ENCODE results near the gene GPA33. TPM values are rescaled to one million over a fixed set of nuclear protein-coding genes. Genes with fewer than 3 reads are reported as not detected.

GPA33 gene, protein sequence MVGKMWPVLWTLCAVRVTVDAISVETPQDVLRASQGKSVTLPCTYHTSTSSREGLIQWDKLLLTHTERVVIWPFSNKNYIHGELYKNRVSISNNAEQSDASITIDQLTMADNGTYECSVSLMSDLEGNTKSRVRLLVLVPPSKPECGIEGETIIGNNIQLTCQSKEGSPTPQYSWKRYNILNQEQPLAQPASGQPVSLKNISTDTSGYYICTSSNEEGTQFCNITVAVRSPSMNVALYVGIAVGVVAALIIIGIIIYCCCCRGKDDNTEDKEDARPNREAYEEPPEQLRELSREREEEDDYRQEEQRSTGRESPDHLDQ
- polyA plus RNA-seq = 10 to 100 TPM in 1 of 3 donors, 1 to 10 TPM in 2; 6.7 to 23.8 (median 7.7) TPM

DNA sequence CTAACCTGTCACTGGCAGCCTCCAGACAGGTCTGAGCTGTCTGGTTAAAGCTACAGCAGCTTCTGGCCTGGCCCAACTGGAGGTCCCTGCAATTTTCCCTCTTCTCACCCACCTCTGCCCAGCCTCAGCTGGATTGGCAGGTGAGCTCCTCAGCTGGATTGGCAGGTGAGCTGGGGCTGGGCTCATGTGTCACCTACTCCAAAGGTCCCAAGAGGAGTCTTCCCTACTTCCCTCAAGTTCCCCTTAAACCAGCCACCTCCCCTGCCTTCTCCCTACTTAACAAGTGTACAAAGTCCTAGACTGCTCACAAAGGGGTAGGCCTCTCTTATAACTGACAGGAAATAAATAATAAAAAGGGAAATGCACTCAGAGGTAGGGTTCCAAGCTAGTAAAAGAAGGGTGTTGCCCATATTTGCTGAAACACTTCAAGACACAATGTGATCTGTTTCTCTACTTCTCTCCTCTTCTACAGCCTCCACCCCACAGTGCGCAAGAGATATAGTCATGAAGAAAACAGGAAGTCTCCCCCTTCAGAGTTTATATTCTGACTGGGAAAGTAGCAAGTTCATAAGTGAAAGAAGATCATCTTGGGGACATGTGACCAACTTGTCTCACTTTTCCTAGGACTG, at the start of gene GPA33:
Gene GPA33 (minus strand): TSS at position 64 of the 629 bp plus-strand sequence. CDS start 90 bp downstream, outside the sequence.
- Mint-ChIP-seq H3K4me3 (peak within 1 kb of the TSS; percentile 28 to 75 (median 60)), H3K27me3 (ENCODE audit: low read depth in 3 of 3) (no peaks in the 10 kb centered on the region), H3K36me3 (no peaks in the 10 kb centered on the region), H3K9me3 (no peaks in the 10 kb centered on the region), H3K4me1 (peaks cover 44 to 46% of the 10 kb centered on the region in 2 donors), H3K27ac (peak within 1 kb of the TSS; percentile 85 to 98 (median 94))
- peak; percentile 37 to 58 (median 42) for DNase-seq

DNA sequence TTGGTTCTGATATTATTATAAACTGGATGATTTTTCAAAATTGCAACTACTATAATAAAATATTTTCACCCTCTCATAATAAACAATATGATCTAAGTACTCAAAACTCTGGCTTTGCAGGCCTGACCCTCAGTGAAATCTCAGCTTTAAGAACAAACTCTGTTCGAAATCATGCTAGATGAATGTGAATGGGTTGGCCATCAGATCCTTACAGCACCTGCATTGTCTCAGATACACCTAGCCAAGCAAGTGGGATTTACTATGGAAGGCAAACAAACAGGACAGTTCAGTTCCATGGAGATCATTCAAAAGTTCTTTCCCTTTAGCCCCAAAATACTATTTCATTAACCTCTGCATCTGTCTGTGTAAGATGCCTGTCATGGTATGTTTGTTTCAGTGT, 48.5 kb upstream of the GPA33 start:
- no peak for DNase-seq
- Mint-ChIP-seq H3K4me3 (no peak overlapping the region), H3K9me3 (peaks cover 0 to 2% (median 0%) of the 10 kb centered on the region in 6 donors), H3K4me1 (no peaks in the 10 kb centered on the region), H3K27ac (no peak overlapping the region), H3K36me3 (peaks cover 0 to 3% (median 0%) of the 10 kb centered on the region in 3 donors), H3K27me3 (ENCODE audit: low read depth in 3 of 3) (peaks cover 0 to 15% (median 2%) of the 10 kb centered on the region in 3 donors)

DNA sequence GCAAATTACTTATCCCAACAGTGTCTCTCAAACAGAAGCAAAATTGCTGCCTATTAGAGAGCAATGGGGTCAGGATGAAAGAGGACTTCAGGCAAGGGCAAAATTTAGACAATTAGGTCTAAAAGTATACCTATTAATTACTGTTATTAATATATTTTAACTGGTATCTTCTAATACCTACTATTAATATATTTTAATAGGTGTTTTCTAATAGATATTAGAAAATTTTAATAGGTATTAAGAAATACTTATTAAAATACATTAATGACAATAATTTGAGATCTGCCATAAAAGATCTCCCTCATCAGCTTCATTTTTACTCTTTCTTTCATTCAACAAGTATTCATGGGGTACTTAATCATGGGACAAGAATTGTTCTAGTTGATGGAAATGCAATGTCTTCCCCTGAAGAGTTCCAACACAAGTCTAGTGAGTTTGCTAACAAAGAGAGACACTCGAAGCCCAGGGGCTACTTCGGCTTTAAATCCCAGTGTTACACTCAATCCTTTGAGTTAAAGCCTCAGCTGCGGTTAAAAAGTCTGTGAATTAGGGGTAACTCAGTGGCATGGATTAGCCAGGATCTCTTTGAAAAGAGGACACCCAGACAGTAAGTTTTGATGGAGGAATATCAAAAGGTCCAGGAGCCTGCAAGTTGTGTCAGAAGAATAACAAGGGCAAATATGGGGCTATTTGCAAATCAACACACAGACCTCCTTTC, 47.8 kb upstream of the GPA33 start:
- Mint-ChIP-seq H3K27me3 (ENCODE audit: low read depth in 3 of 3) (peaks cover 0 to 13% (median 2%) of the 10 kb centered on the region in 3 donors), H3K27ac (no peak overlapping the region), H3K36me3 (no peaks in the 10 kb centered on the region), H3K4me1 (no peaks in the 10 kb centered on the region), H3K9me3 (peaks cover 0 to 2% (median 0%) of the 10 kb centered on the region in 6 donors), H3K4me3 (no peak overlapping the region)
- no peak for DNase-seq

DNA sequence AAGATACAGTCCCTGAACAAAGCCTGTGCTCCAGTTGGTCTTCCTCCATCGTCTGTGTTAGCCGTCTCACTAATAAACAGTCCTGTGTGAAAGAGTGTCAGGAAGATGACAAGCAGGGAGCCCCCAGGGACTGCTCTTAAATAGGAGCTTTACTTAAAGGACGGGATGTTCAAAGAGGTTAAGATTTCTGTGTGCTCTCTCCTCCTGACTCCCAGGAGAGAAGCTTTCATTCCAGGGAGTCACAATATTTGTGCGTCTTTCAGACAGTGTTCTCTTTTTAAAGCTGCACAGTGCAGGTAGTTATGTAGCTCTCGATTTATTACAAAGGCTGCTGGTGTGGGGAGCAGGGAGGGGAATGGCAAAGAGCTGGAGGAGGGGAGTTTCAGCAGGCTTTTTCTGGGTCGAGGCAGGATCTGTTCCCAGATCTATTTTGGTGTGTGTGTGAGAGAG, 47.2 kb upstream of the GPA33 start:
- Mint-ChIP-seq H3K4me1 (no peaks in the 10 kb centered on the region), H3K27me3 (ENCODE audit: low read depth in 3 of 3) (peaks cover under 1 to 13% (median 5%) of the 10 kb centered on the region in 3 donors), H3K36me3 (no peaks in the 10 kb centered on the region), H3K27ac (no peak overlapping the region), H3K9me3 (peaks cover 0 to under 1% (median 0%) of the 10 kb centered on the region in 6 donors), H3K4me3 (no peak overlapping the region)
- no peak for DNase-seq

DNA sequence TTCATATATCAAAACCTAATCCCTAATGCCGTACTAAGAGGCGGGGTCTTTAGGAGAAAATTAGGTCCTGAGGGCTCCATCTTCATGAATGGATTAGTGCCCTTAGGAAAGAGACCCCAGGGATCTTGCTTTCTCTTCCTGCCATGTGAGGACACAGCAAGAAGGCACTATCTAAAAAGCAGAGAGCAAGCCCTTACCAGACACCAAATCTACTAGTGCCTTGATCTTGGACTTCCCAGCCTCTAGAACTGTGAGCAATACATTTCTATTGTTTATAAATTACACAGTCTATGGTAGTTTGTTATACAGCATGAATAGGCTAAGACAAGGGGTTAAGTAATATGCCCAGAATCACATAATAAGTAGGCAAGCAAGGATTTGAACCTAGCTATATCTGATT, 46.6 kb upstream of the GPA33 start:
- Mint-ChIP-seq H3K27me3 (ENCODE audit: low read depth in 3 of 3) (peaks cover 5 to 13% (median 5%) of the 10 kb centered on the region in 3 donors), H3K4me3 (no peak overlapping the region), H3K27ac (no peak overlapping the region), H3K36me3 (no peaks in the 10 kb centered on the region), H3K4me1 (no peaks in the 10 kb centered on the region), H3K9me3 (no peaks in the 10 kb centered on the region)
- DNase-seq = no peak

DNA sequence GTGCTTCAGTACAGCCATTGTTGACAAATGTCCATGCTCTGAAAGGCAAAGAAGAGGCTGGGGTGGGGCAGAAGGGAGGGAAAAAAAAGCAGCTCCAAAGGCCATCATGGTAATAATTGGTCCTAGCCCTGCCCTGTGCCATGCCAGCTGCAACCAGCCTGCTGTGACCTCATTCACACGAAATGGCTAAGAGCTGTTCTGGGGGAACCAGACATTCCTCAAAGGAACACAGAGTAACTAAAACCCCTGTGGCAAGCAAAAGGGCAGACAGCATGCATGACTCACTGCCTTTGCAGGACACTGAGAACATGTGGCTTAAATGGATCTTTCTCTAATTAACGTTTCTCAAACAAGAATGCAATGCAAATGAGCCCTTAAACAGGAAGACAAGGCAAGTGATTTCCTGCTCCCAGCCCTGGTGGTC, 46.0 kb upstream of the GPA33 start:
- Mint-ChIP-seq H3K4me1 (no peaks in the 10 kb centered on the region), H3K27ac (no peak overlapping the region), H3K4me3 (no peak overlapping the region), H3K36me3 (no peaks in the 10 kb centered on the region), H3K27me3 (ENCODE audit: low read depth in 3 of 3) (peaks cover 5 to 12% (median 5%) of the 10 kb centered on the region in 3 donors), H3K9me3 (no peaks in the 10 kb centered on the region)
- DNase-seq = no peak

DNA sequence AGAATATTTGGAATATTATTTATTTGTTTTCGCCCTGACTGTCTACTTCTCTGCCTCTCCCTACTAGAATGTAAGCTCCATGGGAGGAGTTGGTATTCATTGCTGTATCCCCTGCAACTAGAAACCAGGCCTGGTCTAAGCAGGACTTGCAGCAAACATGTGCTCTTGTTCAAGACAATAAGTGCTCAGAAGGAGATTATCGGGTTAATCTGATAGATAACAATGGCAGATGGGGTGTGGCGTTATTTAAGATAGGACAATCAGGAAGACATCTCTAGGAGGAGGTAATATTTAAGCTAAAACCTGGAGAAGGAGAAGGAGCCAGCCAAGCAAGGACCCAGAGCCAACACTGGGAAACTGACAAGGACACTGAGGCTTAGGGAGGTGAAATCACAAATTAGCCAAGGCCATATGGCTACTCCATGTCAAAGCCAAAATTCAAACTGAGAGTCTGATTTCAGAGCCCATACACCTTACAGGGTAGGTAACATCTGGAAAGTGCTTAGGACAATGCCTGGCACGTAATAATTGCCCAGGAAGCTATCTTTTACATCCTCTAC, 45.2 kb upstream of the GPA33 start:
- Mint-ChIP-seq H3K36me3 (no peaks in the 10 kb centered on the region), H3K4me1 (no peaks in the 10 kb centered on the region), H3K9me3 (no peaks in the 10 kb centered on the region), H3K27me3 (ENCODE audit: low read depth in 3 of 3) (peaks cover 3 to 14% (median 5%) of the 10 kb centered on the region in 3 donors), H3K4me3 (no peak overlapping the region), H3K27ac (no peak overlapping the region)
- no peak for DNase-seq

DNA sequence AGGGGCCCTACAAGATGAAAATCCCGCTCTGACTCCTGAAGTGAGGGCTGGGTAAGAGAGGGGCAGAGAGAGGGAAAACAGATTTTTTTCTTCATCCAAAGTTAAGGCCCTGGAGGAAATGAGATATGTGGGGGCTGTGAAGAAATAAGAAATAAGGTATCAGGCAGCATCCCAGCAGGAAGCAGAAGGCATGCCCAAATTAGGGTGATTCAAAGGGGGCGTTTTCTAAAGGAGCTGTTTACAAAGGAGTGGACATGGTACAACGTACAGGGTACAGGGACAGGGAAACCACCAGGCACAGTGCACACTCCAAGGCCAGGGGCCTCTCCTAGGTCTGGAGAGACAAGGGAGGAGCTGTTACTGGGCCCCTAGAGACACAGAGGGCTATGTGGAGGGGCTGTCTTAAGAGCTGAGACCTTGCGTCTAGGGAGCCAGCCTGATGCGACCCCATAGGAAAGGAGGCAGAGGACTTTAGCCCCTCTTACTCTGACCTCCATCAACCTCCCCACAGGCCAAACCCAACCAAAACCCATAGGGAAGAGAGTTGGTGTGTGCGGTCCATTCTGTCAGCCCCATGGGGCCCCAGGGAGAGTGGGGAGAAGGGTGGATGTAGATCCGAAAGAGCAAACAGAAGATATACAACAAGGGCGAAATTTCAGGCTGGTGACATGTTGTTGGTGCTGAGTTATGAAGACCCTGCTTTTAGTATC, 42.3 kb upstream of the GPA33 start:
- H3K4me1 Mint-ChIP-seq = no peaks in the 10 kb centered on the region
- H3K27me3 Mint-ChIP-seq (ENCODE audit: low read depth in 3 of 3) = peaks cover 3 to 10% (median 5%) of the 10 kb centered on the region in 3 donors
- no peak overlapping the region for H3K27ac Mint-ChIP-seq
- DNase-seq = no peak
- H3K9me3 Mint-ChIP-seq = no peaks in the 10 kb centered on the region
- H3K36me3 Mint-ChIP-seq = no peaks in the 10 kb centered on the region
- no peak overlapping the region for H3K4me3 Mint-ChIP-seq

DNA sequence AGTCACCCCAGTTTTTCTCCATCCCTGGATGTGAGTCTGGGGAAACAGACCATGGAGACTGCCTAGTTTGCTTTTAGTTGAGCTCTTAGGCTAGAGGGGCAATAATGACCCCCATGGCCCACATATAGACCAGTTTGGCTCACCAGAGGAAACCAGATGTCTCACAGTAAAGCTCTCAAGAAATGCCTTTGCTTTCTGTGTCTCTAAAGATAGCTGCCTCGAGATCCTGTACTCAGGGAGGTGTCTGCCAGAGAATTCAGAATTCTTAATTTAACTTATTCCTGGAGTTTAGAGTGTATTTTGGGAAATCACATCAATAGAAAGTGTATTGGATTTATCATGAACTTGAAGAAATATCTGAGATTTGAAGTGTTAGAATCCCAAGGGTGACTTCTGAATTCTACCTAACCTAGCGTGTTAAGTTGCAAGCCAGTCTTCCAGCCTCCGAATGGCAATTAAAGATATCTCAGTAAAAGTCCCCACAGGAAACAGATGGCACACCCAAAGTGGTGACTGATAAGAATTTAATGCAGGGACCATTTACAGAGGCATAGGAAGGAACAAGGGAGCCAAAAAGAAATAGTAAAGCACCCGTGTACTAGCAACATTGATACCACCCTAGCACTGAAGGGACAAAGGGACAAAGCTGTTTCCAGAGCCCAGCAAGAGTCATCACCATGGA, 40.8 kb upstream of the GPA33 start:
- Mint-ChIP-seq H3K27me3 (ENCODE audit: low read depth in 3 of 3) (peaks cover 3 to 9% (median 5%) of the 10 kb centered on the region in 3 donors), H3K4me3 (no peak overlapping the region), H3K9me3 (no peaks in the 10 kb centered on the region), H3K27ac (no peak overlapping the region), H3K36me3 (no peaks in the 10 kb centered on the region), H3K4me1 (no peaks in the 10 kb centered on the region)
- DNase-seq = no peak

DNA sequence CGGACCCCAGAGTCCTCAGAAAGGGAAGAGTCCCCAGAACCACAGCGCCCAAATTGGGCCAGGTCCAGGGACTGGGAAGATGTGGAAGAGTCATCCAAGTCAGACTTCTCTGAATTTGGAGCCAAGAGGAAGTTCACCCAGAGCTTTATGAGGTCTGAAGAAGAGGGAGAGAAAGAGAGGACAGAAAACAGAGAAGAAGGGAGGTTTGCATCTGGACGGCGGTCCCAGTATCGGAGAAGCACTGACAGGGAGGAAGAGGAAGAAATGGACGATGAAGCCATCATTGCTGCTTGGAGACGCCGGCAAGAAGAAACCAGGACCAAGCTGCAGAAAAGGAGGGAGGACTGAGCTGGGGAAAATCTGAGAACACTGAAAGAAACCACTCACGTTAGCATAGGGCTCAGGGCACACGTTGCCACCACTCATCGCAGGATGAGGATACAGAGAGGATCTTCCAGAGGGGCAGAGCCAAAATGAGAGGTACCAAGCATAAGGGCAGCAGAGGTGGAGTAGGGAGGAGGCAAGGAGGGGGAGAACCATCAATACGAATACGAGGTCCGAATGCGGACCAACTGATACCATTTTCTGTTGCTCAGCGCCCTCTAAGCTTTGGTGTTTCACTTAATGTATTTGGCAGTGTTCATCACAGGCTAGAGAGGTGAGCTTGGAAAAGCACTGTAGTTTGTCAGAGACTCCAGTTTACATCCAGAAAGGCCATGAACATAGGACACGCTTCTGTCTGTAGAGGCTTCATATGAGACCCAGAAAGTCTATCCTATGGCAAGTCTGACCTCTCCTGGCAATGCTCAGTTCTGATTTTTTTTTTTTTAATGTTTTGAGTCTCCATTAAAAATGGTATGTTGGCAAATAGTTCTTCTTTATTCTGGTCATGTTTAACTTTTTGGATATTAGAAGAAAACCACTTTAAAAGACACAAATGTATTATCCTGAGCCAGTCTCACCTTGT, 38.4 kb upstream of the GPA33 start:
- Mint-ChIP-seq H3K36me3 (no peaks in the 10 kb centered on the region), H3K27me3 (ENCODE audit: low read depth in 3 of 3) (peaks cover 5 to 12% (median 6%) of the 10 kb centered on the region in 3 donors), H3K9me3 (no peaks in the 10 kb centered on the region), H3K4me3 (no peak overlapping the region), H3K27ac (peak overlapping the region in 1 of 6 donors; percentile 2), H3K4me1 (peaks cover 0 to 5% of the 10 kb centered on the region in 2 donors)
- DNase-seq = peak in 1 of 3 donors; percentile 32

DNA sequence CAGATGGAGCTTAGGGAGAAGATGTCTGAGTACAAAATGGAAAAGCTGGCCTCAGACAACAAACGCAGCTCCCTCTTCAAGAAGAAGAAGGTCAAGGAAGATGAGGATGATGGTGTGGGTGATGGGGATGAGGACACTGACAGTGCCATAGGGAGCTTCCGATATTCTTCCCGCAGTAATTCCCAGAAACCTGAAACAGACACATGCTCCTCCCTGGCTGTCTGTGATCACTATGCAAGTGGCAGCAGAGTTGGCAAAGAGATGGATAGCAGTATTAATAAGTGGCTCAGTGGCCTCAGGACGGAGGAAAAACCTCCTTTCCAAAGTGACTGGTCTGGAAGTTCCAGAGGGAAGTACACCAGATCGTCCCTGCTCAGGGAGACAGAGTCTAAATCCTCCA, 37.5 kb upstream of the GPA33 start:
- Mint-ChIP-seq H3K27ac (no peak overlapping the region), H3K4me3 (no peak overlapping the region), H3K4me1 (peaks cover 0 to 5% of the 10 kb centered on the region in 2 donors), H3K36me3 (no peaks in the 10 kb centered on the region), H3K9me3 (no peaks in the 10 kb centered on the region), H3K27me3 (ENCODE audit: low read depth in 3 of 3) (peaks cover 5 to 12% (median 5%) of the 10 kb centered on the region in 3 donors)
- DNase-seq = no peak

DNA sequence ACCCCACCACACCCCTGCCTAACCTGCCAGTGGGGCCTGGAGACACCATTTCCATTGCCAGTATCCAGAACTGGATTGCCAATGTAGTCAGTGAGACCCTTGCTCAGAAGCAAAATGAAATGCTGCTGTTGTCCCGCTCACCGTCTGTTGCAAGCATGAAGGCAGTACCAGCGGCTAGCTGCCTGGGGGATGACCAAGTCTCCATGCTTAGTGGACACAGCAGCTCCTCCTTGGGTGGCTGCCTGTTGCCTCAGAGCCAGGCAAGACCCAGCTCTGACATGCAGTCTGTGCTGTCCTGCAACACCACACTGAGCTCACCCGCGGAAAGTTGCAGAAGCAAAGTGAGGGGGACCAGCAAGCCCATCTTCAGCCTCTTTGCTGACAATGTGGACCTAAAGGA, 37.1 kb upstream of the GPA33 start:
- DNase-seq = no peak
- H3K4me3 Mint-ChIP-seq = no peak overlapping the region
- H3K36me3 Mint-ChIP-seq = no peaks in the 10 kb centered on the region
- peaks cover 3 to 12% (median 3%) of the 10 kb centered on the region in 3 donors for H3K27me3 Mint-ChIP-seq (ENCODE audit: low read depth in 3 of 3)
- H3K4me1 Mint-ChIP-seq = peaks cover 0 to 7% of the 10 kb centered on the region in 2 donors
- no peaks in the 10 kb centered on the region for H3K9me3 Mint-ChIP-seq
- no peak overlapping the region for H3K27ac Mint-ChIP-seq

Data from immature natural killer cell (primary cell).